ENCODE data around the gene KRTAP27-1. TPM values are rescaled to one million over a fixed set of nuclear protein-coding genes. Genes with fewer than 3 reads are reported as not detected.

Gene KRTAP27-1
- not detected for total RNA-seq

- DNase-seq (ENCODE audit: extremely low spot score) = no peak
- TF ChIP-seq POLR2A (IDR thresholded peaks at IDR 0.05; ENCODE audit: low read depth) = no peak
- no peak for TF ChIP-seq EP300 (IDR thresholded peaks at IDR 0.05)
- TF ChIP-seq, protein P1, sequence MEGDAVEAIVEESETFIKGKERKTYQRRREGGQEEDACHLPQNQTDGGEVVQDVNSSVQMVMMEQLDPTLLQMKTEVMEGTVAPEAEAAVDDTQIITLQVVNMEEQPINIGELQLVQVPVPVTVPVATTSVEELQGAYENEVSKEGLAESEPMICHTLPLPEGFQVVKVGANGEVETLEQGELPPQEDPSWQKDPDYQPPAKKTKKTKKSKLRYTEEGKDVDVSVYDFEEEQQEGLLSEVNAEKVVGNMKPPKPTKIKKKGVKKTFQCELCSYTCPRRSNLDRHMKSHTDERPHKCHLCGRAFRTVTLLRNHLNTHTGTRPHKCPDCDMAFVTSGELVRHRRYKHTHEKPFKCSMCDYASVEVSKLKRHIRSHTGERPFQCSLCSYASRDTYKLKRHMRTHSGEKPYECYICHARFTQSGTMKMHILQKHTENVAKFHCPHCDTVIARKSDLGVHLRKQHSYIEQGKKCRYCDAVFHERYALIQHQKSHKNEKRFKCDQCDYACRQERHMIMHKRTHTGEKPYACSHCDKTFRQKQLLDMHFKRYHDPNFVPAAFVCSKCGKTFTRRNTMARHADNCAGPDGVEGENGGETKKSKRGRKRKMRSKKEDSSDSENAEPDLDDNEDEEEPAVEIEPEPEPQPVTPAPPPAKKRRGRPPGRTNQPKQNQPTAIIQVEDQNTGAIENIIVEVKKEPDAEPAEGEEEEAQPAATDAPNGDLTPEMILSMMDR (IDR thresholded peaks at IDR 0.05) = no peak
- TF ChIP-seq POLR2AphosphoS5 (IDR thresholded peaks at IDR 0.05) = no peak
- Histone ChIP-seq H3K4me1 (no peaks in the 10 kb centered on the region), H3K9me3 (no peaks in the 10 kb centered on the region), H3K27me3 (no peaks in the 10 kb centered on the region), H3K27ac (replicated peaks in 1 of 4) (no peak within 1 kb of the TSS), H3K4me3 (no peak within 1 kb of the TSS), H3K36me3 (no peaks in the 10 kb centered on the region)
- WGBS = 90% methylated on average over 6 of the region's 6 CpGs
- intact Hi-C loops (cut with DNase I) = no loop called here
Observed at GRCh38 chr21:30337276-30337744, at the start of gene KRTAP27-1. KRTAP27-1 (minus strand) TSS chr21:30337694; CDS start chr21:30337668, 26 bp downstream.

DNA sequence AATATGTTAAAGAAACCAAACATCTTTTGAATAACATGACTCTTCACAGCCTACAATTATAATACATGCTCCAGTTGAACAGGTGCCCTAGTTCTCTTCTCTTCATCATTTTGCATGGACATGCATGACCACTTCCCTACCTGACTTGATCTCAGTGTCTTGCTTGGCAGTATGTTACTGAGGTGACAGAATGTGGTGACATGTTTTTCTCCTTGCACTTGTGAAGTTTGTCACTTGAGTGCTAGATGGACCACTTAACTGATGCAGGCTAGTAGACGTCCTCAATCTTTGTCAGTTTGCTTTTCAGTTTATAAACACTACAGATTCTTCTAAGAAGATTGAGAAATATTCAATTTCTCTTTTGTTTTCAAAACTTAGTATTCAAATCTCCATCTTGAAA, 44.7 kb upstream of the KRTAP27-1 start:
- Histone ChIP-seq H3K9me3 (no peaks in the 10 kb centered on the region), H3K36me3 (no peaks in the 10 kb centered on the region), H3K4me1 (no peaks in the 10 kb centered on the region), H3K27me3 (no peaks in the 10 kb centered on the region), H3K4me3 (no peak overlapping the region), H3K27ac (replicated peaks in 1 of 4) (no peak overlapping the region)
- intact Hi-C loops (cut with DNase I) = no loop called here
- DNase-seq (ENCODE audit: extremely low spot score) = no peak
- WGBS = 40% methylated on average over 1 of the region's 1 CpG
- TF ChIP-seq, protein P1 (IDR thresholded peaks at IDR 0.05) = no peak
- TF ChIP-seq POLR2A (IDR thresholded peaks at IDR 0.05; ENCODE audit: low read depth) = no peak
- no peak for TF ChIP-seq POLR2AphosphoS5 (IDR thresholded peaks at IDR 0.05)
- TF ChIP-seq EP300 (IDR thresholded peaks at IDR 0.05) = no peak

- TF ChIP-seq EP300 (IDR thresholded peaks at IDR 0.05) (no peak), POLR2AphosphoS5 (IDR thresholded peaks at IDR 0.05) (no peak), POLR2A (IDR thresholded peaks at IDR 0.05; ENCODE audit: low read depth) (no peak)
- TF ChIP-seq, protein P1 (IDR thresholded peaks at IDR 0.05) = no peak
- Histone ChIP-seq H3K9me3 (no peaks in the 10 kb centered on the region), H3K27ac (replicated peaks in 1 of 4) (no peak within 1 kb of the TSS), H3K36me3 (no peaks in the 10 kb centered on the region), H3K27me3 (no peaks in the 10 kb centered on the region), H3K4me3 (no peak within 1 kb of the TSS), H3K4me1 (no peaks in the 10 kb centered on the region)
- DNase-seq (ENCODE audit: extremely low spot score) = no peak
- intact Hi-C loops (cut with DNase I) = no loop called here
- 78% methylated on average over 5 of the region's 5 CpGs for WGBS
Observed at GRCh38 chr21:30372139-30372770, 34.8 kb upstream of the KRTAP27-1 start, which contains the start of gene KRTAP13-2. KRTAP13-2 (minus strand) TSS chr21:30372271; CDS start chr21:30372213, 58 bp downstream.

DNA sequence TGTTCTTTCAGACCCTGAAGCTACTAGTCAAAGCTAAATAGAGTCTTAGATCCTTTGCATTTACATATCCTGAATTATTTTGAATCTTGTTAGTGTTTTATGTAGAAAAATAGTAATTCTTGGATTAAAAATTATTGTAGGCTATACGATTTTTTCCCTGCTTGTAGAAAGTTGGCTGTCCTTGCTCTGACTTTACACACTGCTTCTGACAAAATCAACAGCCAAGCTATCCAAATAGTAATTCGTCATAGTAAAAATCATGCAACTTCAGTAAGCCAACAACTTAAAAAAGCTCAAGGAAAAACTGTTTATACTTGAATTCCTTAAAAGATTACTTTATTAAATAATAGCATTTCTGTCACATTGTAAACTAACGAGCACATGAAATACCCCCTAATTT, 18.4 kb upstream of the KRTAP27-1 start:
- no peak for DNase-seq (ENCODE audit: extremely low spot score)
- TF ChIP-seq EP300 (IDR thresholded peaks at IDR 0.05) = no peak
- TF ChIP-seq, protein P1 (IDR thresholded peaks at IDR 0.05) = no peak
- TF ChIP-seq POLR2A (IDR thresholded peaks at IDR 0.05; ENCODE audit: low read depth) = no peak
- no peak for TF ChIP-seq POLR2AphosphoS5 (IDR thresholded peaks at IDR 0.05)
- whole genome bisulfite sequencing = 22% methylated on average over 3 of the region's 3 CpGs
- Histone ChIP-seq H3K9me3 (no peaks in the 10 kb centered on the region), H3K27ac (replicated peaks in 1 of 4) (no peak overlapping the region), H3K36me3 (no peaks in the 10 kb centered on the region), H3K4me1 (no peaks in the 10 kb centered on the region), H3K27me3 (no peaks in the 10 kb centered on the region), H3K4me3 (no peak overlapping the region)
- intact Hi-C loops (cut with DNase I) = no loop called here
